Hepatic stellate cell (primary cell): ENCODE results near the gene SLC25A42.

ENCODE experiments used
- DNase-seq: peaks from one replicate; pipeline ENCODE4 v3.0.0; 2011; ENCODE audit warnings: low spot score

The SLC25A42 gene

DNA sequence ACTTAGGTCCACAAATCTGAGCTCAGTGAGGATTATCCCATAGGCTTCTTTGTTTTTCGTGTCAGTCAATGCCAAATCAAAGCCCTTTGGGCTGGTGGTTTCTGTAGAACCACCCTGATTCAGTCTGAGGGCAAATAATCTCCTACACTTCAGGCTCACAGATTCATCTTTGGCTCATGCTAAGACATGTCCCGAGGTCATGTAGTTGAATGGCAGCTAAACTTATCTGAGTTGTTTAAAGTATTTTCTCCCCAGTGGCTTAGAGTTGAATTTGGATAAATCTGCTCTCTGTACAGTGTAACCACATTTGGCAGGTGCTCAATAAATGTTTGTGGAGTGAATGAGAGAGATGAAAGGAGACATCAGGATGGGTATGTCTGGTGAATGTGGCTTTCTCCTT is 13.1 kb upstream of the SLC25A42 start:
- DNase-seq, result no peak

DNA sequence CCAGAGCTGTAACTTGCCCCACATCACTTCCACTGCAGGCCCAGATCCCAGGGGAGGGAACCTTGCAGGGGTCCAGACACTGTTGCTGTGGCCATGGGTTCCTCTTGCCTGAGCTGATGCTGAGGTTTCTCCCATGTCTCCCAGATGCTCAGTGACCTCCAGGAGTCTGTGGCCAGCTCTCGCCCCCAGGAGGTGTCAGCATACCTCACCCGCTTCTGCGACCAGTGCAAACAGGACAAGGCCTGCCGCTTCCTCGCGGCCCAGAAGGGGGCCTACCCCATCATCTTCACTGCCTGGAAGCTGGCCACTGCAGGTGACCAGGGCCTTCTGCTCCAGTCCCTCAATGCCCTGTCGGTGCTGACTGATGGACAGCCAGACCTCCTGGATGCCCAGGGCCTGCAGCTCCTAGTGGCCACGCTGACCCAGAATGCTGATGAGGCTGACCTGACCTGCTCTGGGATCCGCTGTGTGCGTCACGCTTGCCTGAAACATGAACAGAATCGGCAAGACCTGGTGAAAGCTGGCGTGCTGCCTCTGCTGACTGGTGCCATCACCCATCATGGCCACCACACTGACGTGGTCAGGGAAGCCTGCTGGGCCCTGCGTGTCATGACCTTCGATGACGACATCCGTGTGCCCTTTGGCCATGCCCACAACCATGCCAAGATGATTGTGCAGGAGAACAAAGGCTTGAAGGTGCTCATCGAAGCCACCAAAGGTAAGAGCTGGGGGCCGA is 12.1 kb upstream of the SLC25A42 start:
- DNase-seq, result no peak

DNA sequence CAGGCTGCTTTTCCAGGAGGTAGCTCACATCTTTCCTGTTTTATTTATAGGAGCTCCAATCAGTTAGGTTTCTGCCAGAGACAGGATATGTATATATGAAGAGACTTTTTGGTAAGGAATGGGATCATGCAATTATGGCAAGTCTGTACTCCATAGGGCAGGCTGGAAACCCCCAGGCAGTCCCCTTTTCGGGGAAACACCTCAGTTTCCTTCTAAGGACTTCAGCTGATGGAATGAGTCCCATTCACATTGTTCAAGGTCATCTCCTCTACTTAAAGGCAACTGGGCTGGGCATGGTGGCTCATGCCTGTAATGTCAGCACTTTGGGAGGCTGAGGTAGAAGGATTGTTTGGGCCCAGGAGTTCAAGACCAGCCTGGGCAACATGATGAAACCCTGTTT is 10.9 kb upstream of the SLC25A42 start:
- DNase-seq, result no peak

DNA sequence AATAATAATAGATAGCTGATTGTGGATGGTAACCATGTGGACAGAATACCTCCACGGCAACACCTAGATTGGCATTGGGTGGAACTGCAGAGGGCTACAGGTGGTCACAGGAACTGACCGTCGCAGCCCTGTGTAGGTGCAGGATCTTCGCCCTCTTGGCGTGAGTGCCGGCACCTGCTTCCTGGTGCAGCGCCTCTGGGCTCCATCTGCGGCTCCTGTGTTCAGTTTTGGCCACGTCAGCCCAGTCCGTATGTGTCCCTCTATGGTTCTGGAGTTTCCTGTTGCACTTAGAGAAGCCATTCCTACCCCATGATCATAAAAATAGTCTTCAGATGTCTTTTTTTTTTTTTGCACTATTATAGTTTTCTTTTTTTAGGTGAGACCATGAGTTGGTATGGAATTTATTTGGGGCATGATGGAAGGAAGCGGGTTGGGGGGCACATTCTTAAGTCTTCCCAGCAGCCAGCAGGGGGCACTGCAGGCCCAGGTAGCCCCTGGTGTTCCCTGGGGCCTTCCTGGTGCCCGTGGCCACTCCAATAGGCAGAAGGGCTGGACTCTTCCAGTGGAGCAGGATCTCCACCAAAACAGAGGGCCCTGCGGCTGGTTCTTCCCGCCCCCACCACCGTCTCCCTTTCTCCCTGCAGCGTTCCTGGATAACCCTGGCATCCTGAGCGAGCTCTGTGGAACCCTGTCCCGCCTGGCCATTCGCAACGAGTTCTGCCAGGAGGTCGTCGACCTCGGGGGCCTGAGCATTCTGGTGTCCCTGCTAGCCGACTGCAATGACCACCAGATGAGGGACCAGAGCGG is 10.1 kb upstream of the SLC25A42 start:
- DNase-seq, result peak; percentile 72

DNA sequence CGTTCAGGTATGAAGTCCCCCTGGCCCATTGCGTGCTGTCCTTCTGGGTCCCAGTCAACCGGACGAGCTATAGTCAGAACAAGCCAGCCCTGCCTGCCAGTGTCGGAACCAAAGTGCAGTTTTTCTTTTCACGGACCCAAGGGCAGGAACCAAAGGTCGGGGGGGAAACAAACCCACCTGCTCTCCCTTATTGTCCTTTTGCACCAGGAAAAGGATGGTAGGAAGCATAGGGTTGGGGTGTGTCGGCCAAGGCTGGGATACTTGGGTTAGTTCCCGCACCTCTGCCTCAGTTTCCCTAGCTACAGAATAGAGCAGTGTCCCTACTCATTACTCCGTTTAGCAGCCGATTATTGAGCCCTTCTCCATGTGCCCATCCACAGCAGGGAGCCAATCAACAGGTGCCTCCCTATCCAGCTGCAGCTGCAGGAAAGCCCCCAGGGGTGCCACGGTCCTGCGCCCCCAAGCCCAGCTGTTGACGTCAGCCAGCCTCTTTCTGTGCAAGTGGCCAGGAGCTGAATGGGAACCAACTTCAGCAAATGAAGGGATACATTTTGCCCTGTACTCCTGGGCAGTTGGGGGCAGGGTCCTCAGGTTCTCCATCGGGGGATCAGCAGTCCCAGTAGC is 9.4 kb upstream of the SLC25A42 start:
- no peak for DNase-seq

DNA sequence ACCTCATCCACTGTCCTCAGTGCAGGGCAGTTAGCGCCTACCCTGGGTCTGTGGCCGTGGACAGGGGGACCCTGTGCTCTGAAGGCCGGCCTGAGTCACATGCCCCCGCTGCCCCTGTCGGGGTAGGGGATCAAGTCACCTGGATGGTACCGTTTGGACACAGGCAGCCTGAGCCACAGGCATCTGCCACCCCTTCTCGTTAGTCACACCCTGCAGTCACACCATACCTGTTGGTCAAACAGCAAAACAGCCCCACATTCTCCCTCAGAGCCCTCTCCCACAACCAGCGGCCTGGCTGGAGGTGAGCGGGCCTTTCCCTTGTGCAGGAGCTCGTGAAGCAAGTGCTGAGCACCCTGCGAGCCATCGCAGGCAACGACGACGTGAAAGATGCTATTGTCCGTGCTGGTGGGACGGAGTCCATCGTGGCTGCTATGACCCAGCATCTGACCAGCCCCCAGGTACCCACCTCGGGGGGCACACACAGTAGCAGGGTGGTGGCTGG is 8.8 kb upstream of the SLC25A42 start:
- no peak for DNase-seq

DNA sequence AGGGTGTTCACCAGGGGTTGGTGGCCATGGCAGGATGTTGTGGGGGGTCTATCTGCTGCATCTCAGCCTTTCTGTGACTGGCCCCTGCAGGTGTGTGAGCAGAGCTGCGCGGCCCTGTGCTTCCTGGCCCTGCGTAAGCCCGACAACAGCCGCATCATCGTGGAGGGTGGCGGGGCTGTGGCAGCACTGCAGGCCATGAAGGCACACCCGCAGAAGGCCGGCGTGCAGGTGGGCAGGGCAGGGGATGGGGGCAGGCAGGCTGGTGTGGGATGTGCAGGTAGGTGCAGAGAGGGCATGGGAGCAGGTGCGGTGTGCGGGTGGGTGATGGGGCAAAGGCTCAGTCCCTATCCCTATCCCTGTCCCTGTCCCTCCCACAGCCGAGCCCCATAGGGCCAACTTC is 8.1 kb upstream of the SLC25A42 start:
- no peak for DNase-seq

DNA sequence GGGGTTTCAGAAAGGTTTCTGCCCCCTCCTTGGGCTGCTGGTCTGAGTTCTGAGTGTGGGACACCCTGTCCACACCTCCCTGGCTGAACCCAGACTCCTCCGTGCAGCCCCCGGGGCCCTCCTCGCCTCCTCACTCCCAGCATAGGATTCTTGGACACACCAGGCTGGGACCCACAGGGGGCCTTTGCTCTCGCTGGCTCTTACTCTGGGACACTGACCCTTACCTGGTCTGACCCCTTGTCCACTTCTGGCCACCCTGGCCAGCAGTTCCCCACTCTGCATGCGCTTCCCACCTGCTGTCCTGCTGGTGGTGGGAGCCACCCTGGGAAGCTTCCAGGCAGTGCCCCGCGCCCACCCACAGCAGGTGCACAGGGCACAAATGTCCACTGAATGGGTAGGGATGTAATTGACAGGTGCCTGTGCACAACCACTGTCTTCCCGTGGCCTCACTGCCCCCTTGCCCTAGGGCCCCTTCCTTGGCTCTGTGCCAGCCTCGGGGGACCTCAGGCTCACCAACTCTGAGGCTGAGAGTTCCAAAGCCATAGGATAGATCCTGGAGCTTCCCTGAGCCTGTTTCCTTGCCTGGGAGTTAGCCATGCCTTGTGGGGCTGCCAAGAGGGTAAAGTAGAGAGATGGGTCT is 7.0 kb upstream of the SLC25A42 start:
- no peak for DNase-seq

DNA sequence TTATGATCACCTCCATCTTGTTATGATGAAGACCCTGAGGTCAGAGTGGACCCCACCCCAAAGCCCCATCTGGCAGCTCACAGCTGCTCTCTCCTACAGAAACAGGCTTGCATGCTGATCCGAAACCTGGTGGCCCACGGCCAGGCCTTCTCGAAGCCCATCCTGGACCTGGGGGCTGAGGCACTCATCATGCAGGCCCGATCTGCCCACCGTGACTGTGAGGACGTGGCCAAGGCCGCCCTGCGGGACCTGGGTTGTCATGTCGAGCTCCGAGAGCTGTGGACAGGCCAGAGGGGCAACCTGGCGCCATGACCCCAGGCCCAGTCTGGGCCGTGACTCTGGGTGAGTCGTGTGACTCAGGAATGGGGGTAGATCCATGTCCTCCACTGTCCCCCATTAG is 6.5 kb upstream of the SLC25A42 start:
- DNase-seq, result no peak

DNA sequence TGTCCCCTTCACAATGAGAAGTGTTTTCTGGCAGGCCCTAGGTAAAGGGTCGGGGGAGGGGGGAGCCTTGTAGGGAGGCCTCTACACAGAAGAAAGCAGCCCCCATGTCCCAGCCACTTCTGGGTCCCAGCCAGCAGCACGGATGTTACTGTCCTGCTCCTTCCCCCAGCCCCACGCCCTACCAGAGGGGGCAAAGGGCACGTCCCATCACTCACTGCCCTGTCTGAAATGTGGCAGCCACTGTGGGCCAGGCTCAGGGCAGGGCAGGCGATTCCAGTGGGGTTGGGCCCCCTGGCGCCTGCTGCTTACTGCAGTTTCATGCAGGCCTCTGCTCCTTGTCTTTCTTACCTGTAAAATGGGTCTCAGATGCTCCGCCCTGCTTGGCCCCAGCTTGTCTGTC is 6.1 kb upstream of the SLC25A42 start:
- DNase-seq, result no peak

DNA sequence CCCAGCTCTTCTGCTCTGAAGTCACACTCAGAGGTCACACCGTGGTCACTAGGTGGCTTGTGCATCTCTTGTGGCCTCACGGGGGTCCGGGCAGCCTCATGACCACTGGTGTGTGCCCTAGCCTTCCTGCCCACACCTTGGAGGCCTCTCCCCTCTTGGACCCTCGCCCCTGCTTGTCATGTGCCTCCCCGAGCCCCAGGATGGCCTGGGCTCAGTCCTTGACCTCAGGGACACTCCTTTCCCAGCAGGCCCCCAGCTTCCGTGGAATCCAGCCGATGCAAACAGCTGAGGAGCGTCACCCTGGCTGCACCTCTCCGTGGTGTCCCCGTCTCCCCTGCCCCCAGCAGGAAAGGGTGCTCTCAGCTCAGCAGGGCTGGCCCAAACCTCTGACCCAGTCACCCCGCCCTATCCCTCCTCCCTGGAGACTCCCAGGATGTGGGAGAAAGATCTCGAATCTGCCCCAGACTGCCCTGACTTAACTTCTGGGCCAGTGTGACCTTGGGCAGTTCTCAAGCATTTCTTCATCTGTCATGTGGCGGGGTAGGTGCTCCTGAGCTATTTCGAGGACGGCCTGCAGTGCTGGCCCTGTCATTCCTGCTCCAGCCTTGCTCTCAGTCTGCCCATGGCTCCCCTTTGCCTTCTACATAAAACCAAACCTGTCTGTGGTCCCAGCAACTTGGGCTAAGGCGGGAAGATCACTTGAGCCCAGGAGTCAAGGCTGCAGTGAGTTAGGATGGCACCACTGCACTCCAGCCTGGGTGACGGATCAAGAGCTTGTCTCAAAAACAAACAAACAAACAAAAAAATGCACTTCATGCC is 4.6 kb upstream of the SLC25A42 start:
- no peak for DNase-seq

DNA sequence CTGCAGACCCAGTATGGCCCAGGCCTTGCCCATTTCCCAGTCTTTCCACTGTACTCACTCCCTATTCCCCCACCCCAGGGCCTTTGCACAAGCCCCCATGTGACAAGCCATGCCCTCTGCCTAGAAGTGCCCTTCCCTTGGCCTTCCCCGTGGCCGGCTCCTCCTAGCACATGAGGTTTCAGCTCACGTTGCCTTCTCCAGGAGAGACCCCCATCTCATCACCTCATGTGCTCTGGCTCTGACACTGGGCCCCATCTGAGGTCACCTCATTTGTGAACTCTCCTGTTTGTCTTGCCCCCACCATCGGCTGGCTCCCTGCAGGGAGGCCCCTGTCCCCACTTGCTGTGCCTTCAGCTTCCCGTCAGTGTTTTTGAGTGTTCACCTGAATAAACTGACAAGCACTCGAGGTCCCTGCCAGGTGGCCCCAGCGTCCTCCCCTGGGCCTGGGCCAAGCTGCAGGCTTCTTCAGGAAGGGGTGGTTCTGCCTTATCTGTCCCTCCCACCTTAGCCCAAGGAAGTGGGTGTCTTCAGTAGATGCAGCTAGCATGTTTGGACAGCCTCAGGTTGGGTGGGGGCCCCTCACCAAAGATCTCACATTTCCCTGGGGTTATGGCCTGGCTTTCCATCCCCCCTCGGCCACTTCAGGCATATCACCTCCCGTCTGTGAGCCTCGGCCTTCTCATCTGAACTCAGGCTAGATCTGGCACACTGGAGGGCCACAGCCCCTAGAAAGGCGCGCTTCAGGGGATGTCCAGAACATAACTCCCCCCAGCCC is 3.8 kb upstream of the SLC25A42 start:
- no peak for DNase-seq

DNA sequence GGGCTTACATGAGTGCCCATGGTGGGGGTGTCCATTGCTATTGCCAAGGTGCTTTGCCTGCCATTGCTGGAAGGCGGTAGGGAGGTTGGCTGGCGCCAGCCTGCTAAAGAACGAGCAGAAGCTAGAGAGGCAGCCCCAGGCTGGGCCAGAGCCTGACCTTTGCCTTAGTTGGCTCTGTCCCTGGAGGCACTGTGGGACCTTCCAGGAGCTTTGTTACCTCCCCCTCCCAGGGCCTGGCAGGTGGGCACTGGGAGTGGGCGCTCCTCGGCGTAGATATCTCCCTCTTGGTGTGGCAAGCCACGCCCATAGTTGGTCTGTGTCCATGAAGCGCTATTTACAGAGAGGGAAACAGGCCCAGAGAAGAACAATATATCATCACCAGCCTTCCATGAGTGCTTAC is 2.3 kb upstream of the SLC25A42 start:
- DNase-seq, result no peak

DNA sequence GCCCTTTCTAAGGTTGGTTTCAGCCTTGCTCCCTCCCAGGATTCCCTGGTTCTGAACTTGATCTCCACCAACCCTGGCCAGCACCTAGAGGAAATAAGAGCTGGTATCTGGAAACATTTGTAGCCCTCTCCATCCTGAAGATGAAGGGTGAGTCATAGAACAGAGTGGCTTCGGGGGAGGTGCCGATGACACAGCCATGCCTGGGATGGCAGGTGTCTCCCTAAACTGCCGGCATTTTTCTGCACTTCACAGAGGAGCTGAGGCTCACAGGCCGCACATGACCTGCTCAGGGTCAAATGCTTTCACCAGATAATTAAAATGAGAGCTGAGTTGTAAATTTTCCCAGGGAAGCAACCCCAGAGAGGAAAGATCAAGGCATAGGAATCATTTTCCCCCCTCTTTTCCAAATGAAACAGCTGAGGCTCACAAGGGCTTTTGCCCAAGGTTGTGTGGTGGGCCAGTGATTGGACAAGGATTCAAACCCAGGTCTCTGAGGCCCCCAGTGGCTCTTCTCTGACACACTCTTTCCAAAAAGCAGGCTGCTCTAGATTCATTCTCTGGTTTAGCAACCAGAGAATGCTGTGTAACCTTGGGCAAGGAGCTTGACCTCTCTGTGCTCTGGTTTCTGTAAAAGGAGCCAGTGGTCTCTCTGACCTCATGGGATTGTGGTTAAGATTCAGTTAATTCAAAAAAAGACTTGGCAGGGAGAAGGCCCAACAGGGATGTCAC is 1.2 kb upstream of the SLC25A42 start:
- DNase-seq, result peak; percentile 58

DNA sequence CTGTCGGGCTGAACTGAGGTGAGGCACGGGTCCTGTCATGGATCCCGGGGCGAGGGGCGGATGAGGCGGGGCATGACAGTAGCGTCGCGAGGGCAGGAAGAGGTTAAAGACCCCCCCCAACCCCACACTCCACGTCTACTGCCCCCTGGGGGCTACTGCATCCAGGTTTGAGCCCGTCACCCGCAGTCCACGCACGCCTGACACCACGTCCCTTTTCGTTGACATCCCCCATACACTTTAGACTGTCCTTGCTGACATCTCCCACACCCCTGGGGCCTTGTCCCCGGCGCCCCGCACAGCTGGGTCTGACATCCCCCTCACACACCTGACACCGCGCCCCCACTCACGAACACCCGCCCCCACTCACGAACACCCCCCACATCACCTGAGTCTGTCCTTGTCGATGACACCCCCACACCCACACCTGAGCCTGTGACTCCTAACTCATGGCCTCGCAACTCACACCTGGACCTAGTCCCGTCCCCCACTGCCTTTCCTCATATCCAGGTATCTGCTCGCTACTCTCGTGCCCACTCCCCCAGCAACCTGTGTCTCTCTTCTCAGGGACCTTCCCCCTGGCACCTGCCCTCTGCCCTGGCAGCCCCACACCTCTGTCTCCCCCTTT is 416 bp downstream of the SLC25A42 start:
- no peak for DNase-seq

DNA sequence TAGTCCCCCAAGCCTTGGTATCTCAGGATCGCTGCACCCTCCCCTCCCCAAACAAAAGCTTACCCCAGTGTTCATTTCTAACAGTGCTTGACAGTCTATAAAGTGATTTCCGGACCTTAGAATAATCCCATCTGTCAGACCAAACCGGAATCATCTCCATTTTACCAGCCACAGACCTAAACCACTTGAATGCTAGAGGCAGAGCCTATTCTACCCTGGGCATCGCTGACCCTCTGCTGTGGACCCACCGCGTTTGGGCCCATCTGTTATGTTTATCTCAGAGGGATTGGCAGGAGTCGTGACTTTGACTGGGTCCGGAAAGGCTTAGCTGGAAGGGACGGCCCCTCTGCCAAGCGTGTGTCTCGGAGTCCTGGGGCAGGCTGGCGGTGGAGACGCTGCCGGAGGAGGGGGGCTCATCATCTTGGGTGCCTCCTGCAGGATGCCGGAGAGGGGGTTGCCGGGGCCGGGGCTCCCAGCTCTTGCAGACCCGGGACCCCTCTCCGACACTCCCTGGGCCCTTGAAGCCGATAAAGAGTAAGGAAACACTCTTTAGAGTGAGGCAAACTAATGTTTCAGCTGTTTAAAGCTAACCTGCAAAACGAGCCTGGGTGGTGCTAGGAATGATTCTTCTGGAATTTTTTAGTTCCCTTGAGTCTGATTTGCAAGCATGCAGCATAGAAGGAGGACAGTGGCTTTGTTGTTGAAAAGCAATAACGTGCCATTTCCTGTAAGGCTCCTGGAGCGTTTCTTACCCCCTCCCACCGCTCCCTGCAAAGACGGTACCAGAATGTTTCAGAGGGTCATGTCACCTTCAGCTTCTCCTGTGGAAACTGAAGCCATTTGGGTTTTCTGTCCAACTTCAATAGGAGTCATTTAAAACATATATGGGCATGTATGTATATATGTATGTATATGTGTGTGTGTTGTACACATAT is 1.3 kb downstream of the SLC25A42 start:
- peak; percentile 43 for DNase-seq

DNA sequence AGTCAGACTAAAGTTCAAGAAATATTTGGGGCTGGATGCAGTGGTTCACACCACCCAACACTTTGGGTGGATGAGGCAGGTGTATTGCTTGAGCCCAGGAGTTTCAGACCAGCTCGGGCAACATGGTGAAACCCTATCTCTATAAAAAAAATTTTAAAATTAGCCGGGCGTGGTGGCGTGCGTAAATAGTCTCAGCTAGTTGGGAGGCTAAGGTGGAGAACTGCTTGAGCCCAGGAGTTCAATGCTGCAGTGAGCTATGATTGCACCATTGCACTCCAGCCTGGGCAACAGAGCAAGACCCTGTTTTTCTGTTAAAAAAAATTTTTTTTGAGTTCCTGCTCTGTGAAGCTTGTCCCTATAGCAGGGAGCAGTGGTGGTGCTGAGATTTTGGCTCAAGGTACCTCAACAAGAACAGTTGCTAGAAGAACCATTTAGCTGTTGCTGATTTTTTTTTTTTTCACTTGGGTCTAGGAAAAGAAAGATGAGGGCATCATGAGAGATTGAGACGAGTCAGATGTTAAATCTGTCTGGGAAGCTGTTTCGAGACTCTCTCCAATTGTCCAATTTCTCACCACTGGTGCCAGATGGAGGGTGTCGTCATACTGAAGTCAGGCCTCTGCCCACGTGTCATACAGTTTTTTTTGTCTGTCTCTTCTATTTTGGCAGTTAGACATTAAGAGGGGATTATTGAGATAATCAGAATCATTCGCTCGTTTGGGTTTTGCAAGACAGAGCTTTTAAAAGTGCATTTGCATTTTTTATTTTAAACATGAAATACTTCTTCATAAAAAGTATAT is 3.7 kb downstream of the SLC25A42 start:
- DNase-seq, result no peak
